ENCODE results near the gene MAD2L1.

Gene MAD2L1

DNA sequence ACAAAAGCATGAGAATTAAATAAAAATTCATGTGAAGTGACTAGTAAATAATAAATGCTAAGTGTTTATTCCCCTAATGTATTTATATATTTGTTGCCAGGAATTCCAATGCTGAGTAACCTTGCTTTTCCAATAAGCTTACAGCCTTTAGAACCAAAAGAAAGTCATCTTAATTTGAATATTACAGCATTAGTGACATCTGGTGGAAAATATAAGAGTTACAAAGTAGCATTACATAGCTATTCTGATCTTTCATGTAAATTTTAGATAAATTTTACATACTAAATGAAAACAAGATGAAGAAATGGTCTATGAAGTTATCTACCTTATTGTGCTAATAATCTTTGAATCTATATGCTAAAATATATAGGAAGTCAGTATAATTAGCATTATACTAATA is 10.4 kb downstream of the MAD2L1 start:
- DNase-seq = peak in 1 of 2 donors; percentile 21

DNA sequence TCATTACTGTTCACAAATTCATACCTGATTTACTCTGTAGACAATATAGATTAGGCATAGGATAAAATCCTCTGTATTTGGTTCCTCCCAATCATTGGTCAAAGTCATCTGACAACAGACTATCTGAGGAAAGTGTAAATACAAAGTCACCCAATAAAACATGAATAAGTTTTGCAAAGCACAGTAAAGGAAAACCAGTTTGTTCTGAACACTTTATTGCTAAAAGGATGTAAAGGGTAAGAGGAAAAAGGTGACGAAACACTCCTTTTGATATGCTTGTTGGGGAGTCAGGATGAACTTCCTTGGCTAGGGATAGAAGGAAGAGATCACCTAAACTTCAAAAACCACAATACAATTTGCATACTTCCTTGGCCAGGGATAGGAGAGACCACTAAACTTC is 10.9 kb downstream of the MAD2L1 start:
- DNase-seq = no peak

GRCh38 chr4:120055162-120055561 is 11.5 kb downstream of the MAD2L1 start:
- no peak for DNase-seq

GRCh38 chr4:120053911-120054310 is 12.7 kb downstream of the MAD2L1 start:
- no peak for DNase-seq

DNA sequence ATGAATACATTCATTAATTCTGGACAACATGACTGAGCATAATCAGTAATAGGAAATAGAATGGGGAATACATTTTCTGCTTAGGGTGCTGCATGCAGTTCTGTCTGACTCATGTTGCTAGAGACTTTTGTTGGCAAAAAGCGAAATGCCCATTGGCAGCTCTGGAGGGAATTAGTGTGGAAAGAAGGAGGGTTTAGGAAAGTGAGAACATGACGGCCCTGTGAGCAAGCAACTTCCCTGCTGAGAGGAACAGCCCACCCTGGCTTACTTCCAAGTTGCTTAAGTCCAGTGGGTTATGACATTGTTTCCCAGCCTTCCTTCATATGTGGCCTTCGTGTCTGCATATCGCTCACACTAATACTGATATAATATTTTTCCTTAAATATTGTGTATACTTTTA is 13.8 kb downstream of the MAD2L1 start:
- DNase-seq = no peak

DNA sequence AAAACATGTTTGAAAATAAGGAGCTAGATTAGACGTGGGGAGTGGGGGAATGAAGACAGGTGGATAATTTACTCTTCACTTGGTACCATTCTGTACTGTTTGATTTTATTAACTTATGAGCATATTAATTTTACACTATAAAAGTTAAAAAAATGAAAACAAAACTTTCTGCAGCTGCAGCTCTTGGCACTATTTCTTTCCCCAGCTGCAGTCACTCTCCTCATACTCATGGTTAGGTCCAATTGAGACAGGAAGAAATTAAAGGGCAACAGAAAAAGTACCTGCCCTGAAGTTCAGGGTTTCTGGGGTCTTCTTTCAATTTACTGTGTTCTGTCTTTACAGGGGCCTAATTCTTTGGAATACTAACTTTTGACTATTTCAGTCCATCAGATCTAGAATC is 15.4 kb downstream of the MAD2L1 start:
- no peak for DNase-seq

DNA sequence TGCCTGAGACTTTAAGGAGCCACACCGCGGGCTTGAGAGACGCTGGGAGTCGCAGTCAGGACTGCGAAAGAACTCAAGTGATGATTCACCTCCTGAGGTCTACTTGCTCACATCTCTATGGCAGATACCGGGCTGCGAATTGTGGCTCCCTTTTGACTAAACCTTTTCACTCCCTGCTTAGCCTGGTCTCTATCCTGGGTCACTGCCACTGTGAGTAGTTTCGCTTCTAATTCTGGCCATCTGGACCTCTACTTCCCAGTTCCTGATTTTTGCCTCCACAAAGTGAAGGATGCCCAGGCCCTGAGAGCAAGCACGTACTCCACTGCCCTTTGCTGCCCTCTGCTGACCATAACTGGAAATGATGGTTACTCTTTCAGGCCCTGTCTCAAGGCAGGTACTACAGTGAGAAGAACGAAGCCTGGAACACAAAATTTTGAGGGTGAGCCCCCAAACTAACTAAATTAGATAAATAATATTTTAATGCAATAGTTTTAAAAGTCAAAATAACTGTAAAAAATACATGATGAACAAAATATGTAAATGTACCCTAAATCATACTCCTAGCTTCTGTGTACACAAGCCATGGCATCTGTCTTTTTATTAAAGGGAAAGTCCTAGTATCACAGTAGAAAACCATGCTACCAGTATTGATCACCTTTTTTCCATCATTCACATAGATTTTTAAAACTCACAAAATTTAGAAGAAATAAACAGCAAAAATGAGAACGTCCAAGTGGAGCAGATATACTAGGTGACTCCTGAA is 16.7 kb downstream of the MAD2L1 start:
- peak; percentile 64 to 78 for DNase-seq

- no peak for DNase-seq
Measured at GRCh38 chr4:120043828-120044227, 22.8 kb downstream of the MAD2L1 start.

DNA sequence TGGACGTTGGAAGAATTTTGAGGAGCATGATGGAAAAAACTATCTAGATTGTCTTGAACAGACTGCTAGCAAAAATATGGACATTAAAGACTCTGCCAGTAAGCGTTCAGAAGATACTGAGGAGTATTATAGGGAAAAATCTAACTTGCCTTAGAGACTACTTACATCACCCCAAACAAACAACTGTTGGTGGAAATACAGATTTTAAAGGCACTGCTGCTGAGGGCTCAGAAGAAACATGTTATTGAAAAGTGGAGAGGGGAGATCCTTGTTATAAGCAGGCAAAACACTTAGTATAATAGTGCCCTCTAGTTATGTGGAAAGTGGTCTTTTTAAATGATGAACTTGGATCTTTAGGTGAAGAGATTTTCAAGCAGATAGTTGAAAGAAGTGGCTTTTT is 29.2 kb downstream of the MAD2L1 start:
- DNase-seq = no peak

GRCh38 chr4:120034913-120035312 is 31.7 kb downstream of the MAD2L1 start:
- DNase-seq = no peak

DNA sequence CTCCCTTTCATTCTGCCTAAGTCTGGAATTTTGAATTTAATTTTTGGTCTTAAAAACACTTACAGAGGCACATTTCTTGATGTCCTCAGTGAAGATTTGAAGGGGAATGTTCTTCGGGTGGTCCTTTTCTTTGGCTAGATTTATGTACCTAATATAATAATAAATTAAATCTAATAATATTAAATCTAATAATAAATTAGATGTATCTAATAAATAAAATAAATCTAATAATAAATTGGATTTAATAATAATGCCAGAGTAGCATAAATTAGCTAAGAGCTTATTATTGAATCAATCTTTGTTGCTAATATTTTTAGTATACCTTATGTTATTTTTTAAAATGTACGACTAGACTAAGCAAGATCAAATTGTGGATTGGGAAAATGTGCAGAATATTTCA is 39.8 kb downstream of the MAD2L1 start:
- DNase-seq = no peak

GRCh38 chr4:120025516-120025915 is 41.1 kb downstream of the MAD2L1 start:
- DNase-seq = no peak

DNA sequence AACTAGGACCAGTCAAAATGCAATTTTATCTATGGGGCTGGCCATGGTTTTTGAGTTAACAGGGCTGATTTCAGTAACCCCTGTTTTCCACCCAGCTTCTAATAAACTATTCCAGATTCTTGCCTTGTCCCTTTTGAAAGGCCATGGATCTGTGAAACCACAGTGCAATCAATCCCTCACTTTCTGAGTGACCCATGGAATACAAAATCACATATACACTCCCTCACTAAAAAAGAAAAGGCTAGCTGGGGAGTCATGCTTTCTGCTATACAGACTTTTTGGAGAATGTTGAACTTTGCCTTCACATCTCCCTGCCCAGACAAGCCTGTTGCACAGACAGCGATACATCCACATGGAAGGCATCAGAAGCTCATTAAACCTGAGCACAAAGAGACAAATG is 47.9 kb downstream of the MAD2L1 start:
- no peak for DNase-seq

- no peak for DNase-seq
Measured at GRCh38 chr4:120017939-120018692, 48.5 kb downstream of the MAD2L1 start.

GRCh38 chr4:120011725-120012124 is 54.9 kb downstream of the MAD2L1 start:
- no peak for DNase-seq

DNA sequence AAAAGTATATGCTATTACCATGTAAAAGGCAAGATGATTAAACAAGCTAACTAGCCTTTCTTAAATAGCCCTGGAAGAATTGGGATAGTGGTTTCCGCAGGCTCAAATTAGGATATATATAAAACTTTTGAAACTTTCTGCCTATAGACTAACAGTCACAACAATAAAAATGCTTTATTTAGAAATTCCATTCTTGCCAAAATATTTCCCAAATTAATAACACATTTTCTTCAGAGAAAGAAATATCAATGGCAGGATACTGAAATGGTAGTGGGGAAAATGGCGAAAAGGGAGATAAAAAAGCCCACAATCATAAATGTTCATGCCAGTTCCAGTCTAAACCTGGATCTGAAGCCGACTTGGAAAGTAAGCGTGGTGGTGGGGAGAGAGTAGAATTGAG is 56.0 kb downstream of the MAD2L1 start:
- no peak for DNase-seq

DNA sequence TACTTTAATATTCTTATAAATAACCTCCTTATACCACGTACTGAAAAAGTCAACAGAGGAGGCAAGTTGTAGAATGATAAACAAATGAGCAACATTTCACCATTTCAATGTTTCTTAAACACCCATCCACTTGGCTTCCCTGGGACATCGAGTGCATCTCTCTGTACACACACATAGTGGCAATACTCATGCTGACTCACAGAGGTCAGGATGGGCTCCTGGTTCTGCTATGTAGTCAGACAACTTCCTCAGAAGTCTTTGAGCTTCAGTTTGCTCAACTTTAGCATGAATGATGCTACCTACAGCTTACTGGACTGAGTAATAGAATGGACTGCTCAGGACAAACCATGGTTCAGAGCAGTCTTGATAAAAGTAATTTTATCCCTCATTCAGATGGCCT is 56.9 kb downstream of the MAD2L1 start:
- DNase-seq = no peak

- DNase-seq = no peak
Measured at GRCh38 chr4:120008957-120009356, 57.7 kb downstream of the MAD2L1 start.

DNA sequence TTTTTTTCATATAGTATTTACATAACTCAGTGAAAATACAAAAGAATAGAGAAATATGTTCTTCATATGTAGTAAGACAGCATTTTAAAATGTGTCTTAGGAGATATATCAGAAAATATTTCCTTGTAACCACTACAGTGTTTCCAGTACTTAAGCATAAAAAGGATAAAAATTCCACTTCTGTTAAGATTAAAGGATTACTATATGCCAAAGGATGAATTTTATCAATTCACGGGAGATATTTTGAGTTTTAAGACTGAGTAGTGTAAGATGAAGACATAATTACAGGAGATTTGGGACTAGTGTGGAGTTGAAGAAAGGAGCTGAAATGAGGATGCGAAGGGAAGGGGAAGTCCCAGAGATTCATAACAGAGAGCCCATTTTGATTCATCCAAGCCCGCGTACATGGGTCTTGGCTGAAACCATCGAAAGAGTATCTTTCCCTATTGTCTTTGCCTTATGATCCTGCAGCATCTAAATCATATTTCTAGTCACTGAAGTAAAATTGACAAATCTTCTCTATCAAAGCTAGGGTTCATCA is 58.7 kb downstream of the MAD2L1 start:
- DNase-seq = no peak

GRCh38 chr4:120007191-120007871 is 59.3 kb downstream of the MAD2L1 start:
- no peak for DNase-seq

Data from hippocampal formation (tissue), 2 donors.